Astrocyte of the hippocampus (primary cell): ENCODE data around the gene HPCAL4.

Source experiments
- DNase-seq: peaks from one replicate; pipeline ENCODE4 v3.0.0; 2011; ENCODE audit warnings: low read depth, low spot score

Gene HPCAL4

DNA sequence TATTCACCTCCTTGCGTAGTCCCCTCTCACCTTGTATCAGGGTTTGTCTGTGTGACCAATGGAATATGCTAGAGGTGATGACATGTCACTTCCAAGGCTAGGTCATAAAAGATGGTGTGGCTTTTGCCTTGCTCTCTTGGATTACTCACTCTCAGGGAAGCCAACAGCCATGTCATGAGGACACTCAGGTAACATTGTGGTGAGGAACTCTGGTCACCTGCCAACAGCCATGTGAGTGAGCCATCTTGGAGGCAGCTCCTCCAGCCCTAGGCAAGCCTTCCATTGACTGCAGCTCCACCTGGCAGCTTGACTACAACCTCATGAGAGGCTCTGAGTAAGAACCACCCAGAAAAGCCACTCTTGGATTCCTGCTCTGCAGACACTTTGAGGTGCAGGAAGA lies 40.8 kb downstream of the HPCAL4 start:
- no peak for DNase-seq

DNA sequence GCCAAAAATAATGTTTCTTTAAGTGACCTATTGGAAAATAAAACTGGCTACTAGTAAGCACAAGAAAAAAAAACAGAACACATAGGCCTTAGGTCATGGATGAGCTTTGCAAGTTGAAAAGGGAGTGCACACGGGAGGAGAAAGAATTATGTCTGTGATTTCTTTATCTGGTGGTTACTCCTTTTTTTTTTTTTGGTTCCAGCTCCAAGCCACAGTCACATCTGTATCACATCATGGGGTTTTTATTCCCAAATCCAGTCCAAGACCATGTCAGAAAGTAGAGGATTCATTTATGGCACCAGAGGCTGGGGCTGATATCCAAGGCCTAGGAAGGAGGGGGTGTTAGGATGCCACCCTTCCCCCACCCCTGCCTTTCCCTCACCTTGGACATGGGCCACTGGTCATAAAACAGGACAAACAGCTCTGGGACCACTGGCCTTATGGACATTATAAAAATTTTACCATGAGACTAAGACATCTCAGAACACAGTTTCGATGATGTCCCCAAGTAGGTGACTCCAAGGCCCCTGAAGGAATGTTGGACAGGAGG lies 41.5 kb downstream of the HPCAL4 start:
- DNase-seq = no peak

DNA sequence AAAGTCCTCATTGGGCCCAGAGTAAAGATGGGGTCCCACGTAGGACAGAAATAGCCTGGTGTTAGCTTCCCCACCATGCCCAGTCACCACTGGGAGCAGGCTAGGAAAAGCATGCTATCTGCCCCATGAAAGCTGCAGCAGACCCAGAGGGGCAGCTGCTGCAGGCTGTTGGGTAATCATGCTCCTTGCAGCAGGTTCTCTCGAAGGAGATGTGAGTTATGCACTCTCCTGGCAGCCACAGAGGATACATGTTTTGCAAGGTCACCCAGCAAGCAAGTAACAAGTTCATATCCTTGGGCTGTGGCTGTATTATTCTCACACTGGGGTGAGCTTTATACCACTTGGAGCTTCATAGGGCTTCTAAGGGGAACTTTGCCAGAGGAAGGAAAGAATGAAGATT lies 42.7 kb downstream of the HPCAL4 start:
- no peak for DNase-seq

- no peak for DNase-seq
Observed at GRCh38 chr1:39647247-39647646, 44.0 kb downstream of the HPCAL4 start.

DNA sequence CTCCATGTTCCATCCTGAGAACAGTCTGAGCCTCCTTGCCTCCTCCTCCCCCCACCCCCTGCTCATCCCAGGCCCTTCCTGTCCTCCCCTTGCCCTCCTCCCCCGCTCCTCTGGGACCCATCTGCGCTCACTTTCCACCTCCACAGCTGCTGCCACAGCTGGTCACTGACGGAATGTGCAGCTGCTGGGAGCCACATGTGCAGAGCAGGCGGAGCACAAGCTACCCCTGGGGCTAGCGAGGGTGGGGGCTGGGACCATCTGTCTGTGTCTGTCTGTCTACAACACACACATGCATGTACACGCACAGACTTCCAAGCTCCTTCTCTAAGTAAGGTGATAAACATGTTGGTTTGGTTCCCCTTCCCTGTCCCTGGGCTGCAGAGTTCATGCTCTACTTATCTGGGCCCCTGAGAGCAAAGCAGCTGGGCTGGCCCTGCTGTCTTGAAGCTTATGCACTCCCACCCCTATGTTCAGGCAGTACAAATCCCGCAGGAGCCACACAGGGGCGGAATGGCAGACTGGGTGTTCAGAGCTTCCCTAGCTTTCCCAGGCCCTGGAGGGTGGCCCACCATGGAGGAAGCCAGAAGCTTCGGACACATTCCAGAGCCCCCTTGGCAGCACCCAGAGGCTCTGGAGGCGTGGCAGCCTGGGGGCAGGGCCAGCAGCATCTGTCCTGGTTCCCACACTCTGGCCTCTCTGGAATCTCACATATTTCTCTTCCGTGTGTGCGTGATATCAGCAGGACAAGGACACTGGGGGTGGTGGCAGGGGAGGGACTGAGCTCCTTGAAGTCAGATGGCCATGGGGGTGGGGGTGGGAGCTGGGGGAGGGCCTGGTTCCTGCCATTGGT lies 44.8 kb downstream of the HPCAL4 start:
- DNase-seq = peak; percentile 48

DNA sequence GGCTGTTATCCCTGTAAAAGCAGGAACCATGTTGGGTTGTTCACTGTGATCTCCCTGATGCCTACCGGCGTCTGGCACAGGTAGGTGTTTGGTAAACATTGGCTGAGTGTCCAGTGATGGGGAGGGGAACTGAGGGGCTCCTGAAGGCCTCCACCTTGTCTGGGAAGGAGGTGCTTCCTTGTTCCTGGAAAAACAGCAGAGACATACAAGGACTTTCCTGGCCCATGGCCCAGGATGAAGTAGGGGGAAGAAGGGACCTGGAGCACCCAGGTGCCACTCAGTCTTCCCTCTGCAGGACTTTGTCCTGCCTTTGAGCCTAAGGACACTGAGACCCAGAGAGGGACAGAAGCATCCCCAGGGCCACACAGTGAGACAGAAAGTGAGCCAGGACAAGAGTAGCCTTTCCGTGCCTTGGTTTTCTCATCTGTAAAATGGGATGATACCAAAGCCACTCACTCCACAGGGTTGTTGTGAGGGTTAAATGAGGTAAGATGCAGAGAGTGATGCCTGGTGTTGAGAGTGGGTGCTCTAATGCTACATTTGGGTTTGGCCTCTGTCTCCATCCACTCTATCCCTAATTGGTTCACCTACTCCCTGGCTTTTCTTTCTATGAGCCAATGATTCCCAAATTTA lies 45.7 kb downstream of the HPCAL4 start:
- DNase-seq = no peak

DNA sequence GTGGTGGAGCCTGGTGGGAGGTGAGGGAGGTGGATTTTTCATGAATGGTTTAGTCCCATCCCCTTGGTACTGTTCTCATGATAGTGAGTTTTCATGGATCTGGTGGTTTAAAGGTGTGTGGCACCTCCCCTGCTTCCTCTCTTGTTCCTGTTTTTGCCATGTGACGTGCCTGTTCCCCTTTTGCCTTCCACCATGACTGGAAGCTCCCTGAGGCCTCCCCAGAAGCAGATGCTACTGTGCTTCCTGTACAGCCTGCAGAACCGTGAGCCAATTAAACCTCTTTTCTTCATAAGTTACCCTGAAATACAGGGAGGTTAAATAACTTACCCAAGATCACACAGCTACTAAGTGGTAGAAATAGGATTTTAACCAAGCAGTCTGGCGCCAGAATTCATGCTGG lies 47.5 kb downstream of the HPCAL4 start:
- DNase-seq = no peak

DNA sequence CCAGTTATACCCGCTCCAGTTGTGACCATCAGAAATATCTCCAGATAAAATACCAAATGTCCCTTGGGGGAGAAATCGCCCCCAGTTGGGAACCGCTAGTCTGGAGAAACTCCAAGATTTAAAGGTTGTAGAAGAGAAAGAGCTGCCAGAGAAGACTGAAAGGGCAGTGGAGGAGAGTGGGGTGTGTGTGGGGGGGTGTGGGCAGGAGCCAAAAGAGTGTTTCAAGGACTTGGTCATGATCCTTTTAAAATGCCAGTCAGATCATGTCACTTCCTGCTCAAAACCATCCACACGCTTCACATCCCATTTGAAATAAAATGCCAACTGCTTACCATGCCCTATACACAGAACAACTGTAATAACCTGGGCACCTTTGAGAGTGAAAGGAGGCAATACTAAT lies 48.4 kb downstream of the HPCAL4 start:
- DNase-seq = peak; percentile 33

DNA sequence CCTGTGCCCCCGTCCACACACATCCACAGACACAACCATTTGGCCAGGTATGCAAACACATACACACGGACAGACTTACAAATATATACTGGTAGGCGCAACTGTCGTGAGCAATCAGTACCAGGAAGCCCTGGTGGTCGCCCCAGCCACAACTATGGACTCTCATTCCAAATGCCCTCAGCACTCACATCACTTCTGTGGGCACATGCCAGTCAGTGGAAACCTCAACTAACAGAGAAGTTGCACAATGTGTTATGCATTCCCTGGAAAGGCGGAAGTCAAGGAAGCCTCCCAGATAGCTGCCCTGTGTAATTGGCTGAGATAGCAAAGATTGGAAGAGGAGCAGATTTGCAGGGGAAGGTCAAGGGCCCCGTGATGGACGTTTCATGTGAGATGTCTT lies 50.4 kb downstream of the HPCAL4 start:
- DNase-seq = peak; percentile 38

- DNase-seq = peak; percentile 57
Observed at GRCh38 chr1:39639305-39640130, 51.7 kb downstream of the HPCAL4 start, which contains the start of gene HEYL. Gene HEYL (minus strand): TSS chr1:39639643. CDS start chr1:39639625, 18 bp downstream.

DNA sequence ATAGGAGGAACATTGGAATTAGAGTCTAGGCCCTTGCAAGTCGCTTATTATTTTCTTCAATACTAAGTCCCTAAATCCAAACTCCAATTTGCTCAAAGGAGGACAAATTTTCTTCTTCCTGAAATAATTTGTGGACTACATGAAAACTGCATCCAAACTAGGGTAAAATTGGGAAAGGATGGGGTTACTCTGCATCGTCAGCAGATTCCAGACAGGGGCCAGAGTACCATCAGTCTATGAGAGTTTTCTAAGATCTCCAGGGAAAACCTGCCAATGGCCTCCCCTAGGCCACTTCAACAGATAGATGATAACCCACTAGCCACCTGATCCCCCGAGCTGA lies 52.3 kb downstream of the HPCAL4 start:
- DNase-seq = no peak

- no peak for DNase-seq
Observed at GRCh38 chr1:39637361-39637760, 53.9 kb downstream of the HPCAL4 start.

DNA sequence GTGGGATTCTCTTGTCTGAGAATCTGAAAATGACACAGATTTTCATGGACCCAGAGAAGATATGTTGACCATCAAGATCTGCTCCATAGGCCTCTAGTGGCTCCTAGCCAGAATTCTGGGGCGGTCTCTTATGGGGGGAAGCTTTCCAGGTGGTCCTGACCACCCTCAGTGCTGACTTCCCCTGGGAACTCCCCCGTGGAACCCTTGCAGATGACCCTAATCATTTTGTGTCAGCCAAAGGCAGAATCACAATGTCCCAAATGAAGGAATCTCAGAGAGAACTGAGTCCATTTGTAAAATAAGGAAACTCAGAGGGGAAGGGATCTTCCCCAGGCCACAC lies 55.4 kb downstream of the HPCAL4 start:
- DNase-seq = no peak

- no peak for DNase-seq
Observed at GRCh38 chr1:39635205-39635870, 55.9 kb downstream of the HPCAL4 start.

DNA sequence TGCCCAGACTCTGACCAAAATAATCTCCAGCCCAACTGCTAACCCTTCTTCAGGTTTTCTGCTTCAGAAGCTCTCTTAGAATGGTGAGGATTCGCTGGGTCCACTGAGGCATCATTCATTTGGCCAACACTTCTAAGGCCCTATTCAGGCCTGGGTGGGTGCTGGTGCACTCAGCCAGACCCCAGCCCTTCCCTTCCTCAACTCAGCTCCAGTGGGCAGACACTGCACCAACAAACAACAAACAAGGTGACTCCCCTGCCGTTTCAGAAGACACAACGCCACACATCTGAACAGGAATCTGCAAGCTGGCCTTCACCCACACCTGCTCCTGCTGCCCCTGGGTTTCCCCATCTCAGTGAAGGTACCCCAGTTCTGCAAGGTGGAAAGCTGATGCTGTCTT lies 57.8 kb downstream of the HPCAL4 start:
- no peak for DNase-seq

DNA sequence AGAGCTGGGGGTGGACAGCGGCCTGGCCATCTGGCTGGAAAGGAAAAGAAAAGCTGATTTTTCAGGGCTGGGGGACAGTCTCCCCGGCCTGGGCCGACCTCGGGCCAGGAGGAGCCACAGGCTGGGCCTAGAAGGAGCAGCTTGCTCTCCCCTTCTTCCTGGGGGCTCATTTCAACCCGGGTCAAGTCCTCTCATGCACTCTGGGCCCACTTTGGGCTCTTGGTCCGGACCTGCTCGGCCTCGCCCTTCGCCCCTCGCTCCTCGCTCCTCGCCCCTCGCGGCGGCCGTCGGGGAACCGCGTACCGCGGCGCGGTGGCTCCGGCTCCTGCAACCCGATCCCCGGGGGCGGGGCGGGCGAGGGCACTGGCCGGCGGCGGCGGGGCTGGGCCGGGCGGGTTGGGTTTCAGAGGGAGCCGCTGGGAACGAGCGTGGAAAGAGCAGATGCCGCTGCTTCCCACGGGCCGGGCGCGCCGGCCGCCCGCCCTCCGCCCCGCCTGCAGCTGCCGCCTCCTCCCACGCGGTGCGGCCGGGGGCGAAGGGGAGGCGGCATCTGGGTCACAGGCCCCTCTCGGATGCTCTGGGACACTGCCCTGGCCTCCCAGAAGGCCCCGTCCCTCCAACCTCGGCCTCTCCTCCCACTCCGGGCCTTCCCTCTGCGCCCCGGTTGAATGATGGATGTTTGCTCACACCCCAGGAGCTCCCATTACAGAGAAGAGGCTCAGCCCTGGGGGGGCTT lies 58.4 kb downstream of the HPCAL4 start:
- DNase-seq = peak; percentile 80

DNA sequence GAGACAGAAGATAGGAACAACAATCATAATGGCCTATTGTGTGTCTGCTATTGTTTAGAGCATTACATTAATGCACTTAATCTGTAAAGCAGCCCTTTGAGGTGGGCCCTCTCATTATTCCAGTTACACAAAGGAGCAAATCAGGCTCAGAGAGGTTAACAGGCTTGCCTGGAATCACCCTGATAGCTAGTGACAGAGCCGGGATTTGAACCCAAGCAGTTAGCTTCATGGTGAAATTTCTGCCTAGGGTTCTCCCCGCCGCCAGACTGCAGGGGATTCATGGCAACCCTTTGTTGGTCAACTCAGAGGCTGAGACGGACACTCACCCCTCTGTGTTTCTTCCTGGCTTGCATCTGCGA lies 58.9 kb downstream of the HPCAL4 start:
- no peak for DNase-seq

DNA sequence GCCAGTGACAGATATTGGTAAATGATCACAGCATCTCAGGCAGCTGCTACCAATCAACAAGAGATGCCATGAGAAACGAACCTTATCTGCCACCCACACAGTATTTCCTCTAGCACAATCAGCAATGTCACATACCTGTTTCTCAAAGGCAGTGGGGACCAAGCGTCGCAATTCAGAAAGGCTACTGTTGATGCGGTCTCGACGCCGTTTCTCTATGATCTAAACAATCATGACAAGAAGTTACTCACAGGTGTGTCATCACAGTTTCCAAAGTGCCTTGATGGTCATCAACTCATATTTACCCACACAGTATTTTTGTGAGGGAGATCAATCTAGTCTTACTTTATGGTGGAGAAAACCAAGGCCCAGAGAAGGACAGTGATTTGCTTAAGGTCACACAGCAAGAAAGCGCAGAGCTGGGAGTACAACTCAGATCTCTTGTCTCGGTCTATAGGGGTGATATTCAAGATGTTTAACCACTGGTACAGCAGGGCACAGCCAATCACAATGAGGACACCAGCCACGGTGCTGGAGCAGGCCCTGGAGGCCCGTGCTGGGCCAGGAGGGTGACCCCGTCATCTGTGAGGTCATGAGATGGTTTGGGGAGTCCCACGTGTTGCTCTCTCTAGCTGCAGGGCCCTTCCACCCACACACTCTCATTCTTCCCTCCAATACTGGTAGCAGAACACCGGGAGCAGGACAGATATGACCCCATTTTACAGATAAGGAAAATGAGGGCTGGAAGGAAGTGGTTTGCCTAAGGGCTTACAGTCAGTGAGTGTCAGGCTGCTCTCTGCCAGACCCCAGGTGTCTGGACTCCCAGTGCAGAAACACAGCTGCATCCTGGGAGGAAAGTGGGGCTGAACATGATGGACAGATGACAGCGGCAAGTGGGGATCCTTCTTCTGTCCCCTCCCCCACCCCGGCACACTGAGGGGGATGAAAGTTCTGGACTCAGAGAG lies 59.6 kb downstream of the HPCAL4 start:
- no peak for DNase-seq

GRCh38 chr1:39628807-39629350 lies 62.4 kb downstream of the HPCAL4 start:
- no peak for DNase-seq
